ENCODE results near the gene NFIX. TPM values are rescaled to one million over a fixed set of nuclear protein-coding genes. Genes with fewer than 3 reads are reported as not detected.

NFIX gene
- total and polyA plus RNA-seq, 2 donors (not counting 3 experiments of a cell fraction or from before 2014, with no cell fraction given): 9.8 to 37.7 TPM

GRCh38 chr19:13019332-13019731 is 24.1 kb downstream of the NFIX start:
- Histone ChIP-seq H3K4me3 (replicated peaks in 1 of 3; ENCODE audit: insufficient read depth in 1 of 3, low read depth in 1 of 3, low read length in 3 of 3) (no peak overlapping the region), H3K4me1 (ENCODE audit: control insufficient read depth, extremely low read depth, insufficient read depth, low read length) (peaks cover 20% of the 10 kb centered on the region), H3K9me1 (replicated peaks; ENCODE audit: control insufficient read depth, extremely low read depth, insufficient read depth, low read length) (no peaks in the 10 kb centered on the region), H4K20me1 (replicated peaks; ENCODE audit: control insufficient read depth, extremely low read depth, insufficient read depth, low read length) (no peaks in the 10 kb centered on the region), H3K36me3 (ENCODE audit: control insufficient read depth in 2 of 2, extremely low read depth in 1 of 2, insufficient read depth in 2 of 2, low read length in 2 of 2) (no peaks in the 10 kb centered on the region), H3K9ac (replicated peaks; ENCODE audit: extremely low read depth, insufficient read depth, low read length) (no peak overlapping the region), H3K79me2 (ENCODE audit: control insufficient read depth, insufficient read depth, low read length) (no peaks in the 10 kb centered on the region), H3K9me3 (replicated peaks; ENCODE audit: control insufficient read depth, insufficient read depth, low read length) (no peaks in the 10 kb centered on the region), H3K4me2 (ENCODE audit: insufficient read depth, low read length) (no peak overlapping the region), H3K27me3 (ENCODE audit: control insufficient read depth in 2 of 2, insufficient read depth in 2 of 2, low read length in 2 of 2) (no peaks in the 10 kb centered on the region), H3K27ac (ENCODE audit: insufficient read depth, low read depth, low read length) (no peak overlapping the region), H2AFZ (ENCODE audit: low read depth, low read length) (no peak overlapping the region)
- FAIRE-seq (no peak), DNase-seq (ENCODE audit: low read depth, low spot score) (no peak)
- intact Hi-C loops (cut with micrococcal nuclease) (no loop called here), dilution Hi-C loops (cut with MboI; ENCODE audit: extremely low pct_ligation_motif_present, low sequenced_read_pairs) (no loop called here)
- TF ChIP-seq CTCF (IDR thresholded peaks at IDR 0.05; ENCODE audit: extremely low read depth in 1 of 2, insufficient read depth in 1 of 2, low read depth in 1 of 2, low read length in 2 of 2): no peak
- no peak for TF ChIP-seq MAX (IDR thresholded peaks at IDR 0.05; ENCODE audit: insufficient read depth, insufficient read length)
- no peak for TF ChIP-seq MYC (IDR thresholded peaks at IDR 0.05; ENCODE audit: low read depth, low read length)
- no peak for TF ChIP-seq FOS (IDR thresholded peaks at IDR 0.05; ENCODE audit: borderline replicate concordance, insufficient read depth, low read length)
- TF ChIP-seq POLR2A (IDR thresholded peaks at IDR 0.05; ENCODE audit: low read depth, low read length): no peak
- no peak for TF ChIP-seq EZH2 (IDR thresholded peaks at IDR 0.05; ENCODE audit: borderline replicate concordance, low read depth, low read length, severe bottlenecking)
- ChIA-PET POLR2A (interaction anchor here (0.6 kb wide), 1 partner anchor 90 kb away, joined by 3 read pairs; no protein-coding TSS in a partner anchor), CTCF (no interaction called here)
- BruUV-seq (replicated peaks): no TSS peak

- intact Hi-C loops (cut with micrococcal nuclease): loop anchor here (5.0 kb wide), 1 partner anchor 42 kb away; no protein-coding TSS in a partner anchor
- ChIA-PET CTCF (no interaction called here), POLR2A (interaction anchor here (0.6 kb wide), 1 partner anchor 89 kb away, joined by 3 read pairs; no protein-coding TSS in a partner anchor)
- H4K20me1 ChIP-seq (replicated peaks; ENCODE audit: control insufficient read depth, extremely low read depth, insufficient read depth, low read length): no peaks in the 10 kb centered on the region
- H3K9ac ChIP-seq (replicated peaks; ENCODE audit: extremely low read depth, insufficient read depth, low read length): no peak overlapping the region
- FAIRE-seq: no peak
- H3K36me3 ChIP-seq (ENCODE audit: control insufficient read depth in 2 of 2, extremely low read depth in 1 of 2, insufficient read depth in 2 of 2, low read length in 2 of 2): no peaks in the 10 kb centered on the region
- BruUV-seq (replicated peaks): no TSS peak
- no peaks in the 10 kb centered on the region for H3K9me1 ChIP-seq (replicated peaks; ENCODE audit: control insufficient read depth, extremely low read depth, insufficient read depth, low read length)
- DNase-seq (ENCODE audit: low read depth, low spot score): peak; percentile 31
- H3K4me1 ChIP-seq (ENCODE audit: control insufficient read depth, extremely low read depth, insufficient read depth, low read length): peaks cover 27% of the 10 kb centered on the region
- no peak overlapping the region for H3K4me3 ChIP-seq (replicated peaks in 1 of 3; ENCODE audit: insufficient read depth in 1 of 3, low read depth in 1 of 3, low read length in 3 of 3)
- no peaks in the 10 kb centered on the region for H3K9me3 ChIP-seq (replicated peaks; ENCODE audit: control insufficient read depth, insufficient read depth, low read length)
- peak overlapping the region; percentile 16 for H3K4me2 ChIP-seq (ENCODE audit: insufficient read depth, low read length)
- dilution Hi-C loops (cut with MboI; ENCODE audit: extremely low pct_ligation_motif_present, low sequenced_read_pairs): no loop called here
- TF ChIP-seq GATA2 (IDR thresholded peaks at IDR 0.05; ENCODE audit: insufficient read depth, insufficient read length, low read depth, low read length): no peak
- TF ChIP-seq MYC (IDR thresholded peaks at IDR 0.05; ENCODE audit: low read depth, low read length): no peak
- no peak for TF ChIP-seq EZH2 (IDR thresholded peaks at IDR 0.05; ENCODE audit: borderline replicate concordance, low read depth, low read length, severe bottlenecking)
- no peak overlapping the region for H3K27ac ChIP-seq (ENCODE audit: insufficient read depth, low read depth, low read length)
- H3K27me3 ChIP-seq (ENCODE audit: control insufficient read depth in 2 of 2, insufficient read depth in 2 of 2, low read length in 2 of 2): no peaks in the 10 kb centered on the region
- no peaks in the 10 kb centered on the region for H3K79me2 ChIP-seq (ENCODE audit: control insufficient read depth, insufficient read depth, low read length)
- no peak overlapping the region for H2AFZ ChIP-seq (ENCODE audit: low read depth, low read length)
These were observed 24.7 kb downstream of the NFIX start for GRCh38 chr19:13020002-13020414.

Data from endothelial cell of umbilical vein (primary cell).